HEK293T (cell line): Measurements from ENCODE around the gene SLC25A27.
A peak's percentile ranks its signal among the peaks of the same experiment; 100 is the strongest.

Experiments
- ARNT ChIP-seq: fragments of 450-650 bp; IDR thresholded peaks from 2 replicates; pipeline ENCODE4 v1.6.1; 2017; ENCODE audit warnings: mild to moderate bottlenecking
- BHLHE40 ChIP-seq: fragments of 450-650 bp; IDR thresholded peaks from 2 replicates; pipeline ENCODE4 v1.6.1; 2016; ENCODE audit warnings: mild to moderate bottlenecking, moderate library complexity, borderline replicate concordance
- CTBP1 ChIP-seq: fragments of 450-650 bp; IDR thresholded peaks from 2 replicates; pipeline ENCODE4 v1.6.1; 2016; ENCODE audit warnings: borderline replicate concordance
- ELF4 ChIP-seq: fragments of 450-650 bp; IDR thresholded peaks from 2 replicates; pipeline ENCODE4 v1.6.1; 2017; ENCODE audit warnings: antibody characterized with exemption
- FOXA1 ChIP-seq: fragments of 450-650 bp; IDR thresholded peaks from 2 replicates; pipeline ENCODE4 v1.6.1; 2016; ENCODE audit warnings: mild to moderate bottlenecking
- FOXK2 ChIP-seq: fragments of 450-650 bp; IDR thresholded peaks from 2 replicates; pipeline ENCODE4 v1.6.1; 2016; ENCODE audit warnings: mild to moderate bottlenecking
- FOXM1 ChIP-seq: fragments of 450-650 bp; IDR thresholded peaks from 2 replicates; pipeline ENCODE4 v1.6.1; 2017; ENCODE audit warnings: mild to moderate bottlenecking, borderline replicate concordance
- HDGF ChIP-seq: fragments of 450-650 bp; IDR thresholded peaks from 2 replicates; pipeline ENCODE4 v1.6.1; 2017; ENCODE audit warnings: antibody characterized with exemption, borderline replicate concordance
- LEF1 ChIP-seq: fragments of 450-650 bp; IDR thresholded peaks from 2 replicates; pipeline ENCODE4 v1.6.1; 2017; ENCODE audit warnings: mild to moderate bottlenecking, borderline replicate concordance
- NFRKB ChIP-seq: fragments of 450-650 bp; IDR thresholded peaks from 2 replicates; pipeline ENCODE4 v1.6.1; 2016; ENCODE audit warnings: mild to moderate bottlenecking, moderate library complexity
- SP1 ChIP-seq: fragments of 450-650 bp; IDR thresholded peaks from 2 replicates; pipeline ENCODE4 v1.6.1; 2017
- SUZ12 ChIP-seq: fragments of 450-650 bp; IDR thresholded peaks from 2 replicates; pipeline ENCODE4 v1.6.1; 2016; ENCODE audit warnings: mild to moderate bottlenecking
- TARDBP ChIP-seq: fragments of 450-650 bp; IDR thresholded peaks from 2 replicates; pipeline ENCODE4 v1.6.1; 2016
- TF ChIP-seq, protein P1 (sequence below): fragments of 450-650 bp; IDR thresholded peaks from 2 replicates; pipeline ENCODE4 v1.6.1; 2016

DNA sequence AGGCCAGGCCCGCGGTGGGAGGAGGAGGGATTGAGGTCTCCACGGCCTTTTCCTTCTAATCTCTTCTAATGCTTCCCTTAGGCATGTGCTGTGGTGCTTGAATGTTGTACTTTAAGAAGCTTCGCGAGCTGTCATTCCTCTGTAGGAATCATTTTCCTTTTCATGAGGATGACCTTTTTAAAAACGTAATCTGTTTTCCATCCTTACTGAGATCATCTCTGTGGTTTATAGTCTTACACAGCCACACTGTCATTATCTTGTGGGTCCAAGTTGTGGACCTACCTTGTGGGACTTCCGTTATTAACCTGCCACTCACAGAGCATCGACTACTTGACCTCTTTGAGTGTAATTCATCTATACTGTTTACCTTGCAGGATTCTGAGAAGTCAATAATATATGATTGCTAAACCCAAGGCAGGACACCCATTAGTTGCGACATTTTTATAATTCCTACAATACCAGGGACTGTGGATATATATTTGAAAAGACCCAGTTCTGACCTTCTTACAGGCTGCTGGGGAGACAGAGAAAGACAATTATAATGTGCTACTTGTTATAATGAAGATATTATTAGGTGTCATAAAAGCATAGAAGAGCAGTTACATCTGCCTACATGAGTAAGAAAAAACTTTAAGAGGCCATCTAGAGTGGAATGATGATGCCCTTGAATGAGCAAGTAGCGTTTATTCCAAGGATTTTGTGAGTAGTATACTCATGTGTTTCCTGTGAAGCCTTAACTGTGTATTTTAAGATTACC lies 842 bp downstream of the SLC25A27 start:
- no peak for TF ChIP-seq SP1
- TF ChIP-seq LEF1: no peak
- TF ChIP-seq ARNT: no peak
- no peak for TF ChIP-seq ELF4
- TF ChIP-seq HDGF: no peak
- TF ChIP-seq SUZ12: no peak
- no peak for TF ChIP-seq FOXA1
- no peak for TF ChIP-seq TARDBP
- no peak for TF ChIP-seq FOXK2
- TF ChIP-seq FOXM1: no peak
- TF ChIP-seq BHLHE40: no peak
- TF ChIP-seq CTBP1: no peak
- TF ChIP-seq NFRKB: no peak
- TF ChIP-seq, protein P1, sequence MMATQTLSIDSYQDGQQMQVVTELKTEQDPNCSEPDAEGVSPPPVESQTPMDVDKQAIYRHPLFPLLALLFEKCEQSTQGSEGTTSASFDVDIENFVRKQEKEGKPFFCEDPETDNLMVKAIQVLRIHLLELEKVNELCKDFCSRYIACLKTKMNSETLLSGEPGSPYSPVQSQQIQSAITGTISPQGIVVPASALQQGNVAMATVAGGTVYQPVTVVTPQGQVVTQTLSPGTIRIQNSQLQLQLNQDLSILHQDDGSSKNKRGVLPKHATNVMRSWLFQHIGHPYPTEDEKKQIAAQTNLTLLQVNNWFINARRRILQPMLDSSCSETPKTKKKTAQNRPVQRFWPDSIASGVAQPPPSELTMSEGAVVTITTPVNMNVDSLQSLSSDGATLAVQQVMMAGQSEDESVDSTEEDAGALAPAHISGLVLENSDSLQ: peak; percentile 85
